ENCODE data around the gene CAMTA2.

Gene CAMTA2

GRCh38 chr17:4921320-4921719, 66.2 kb downstream of the CAMTA2 start:
- no peak for DNase-seq

GRCh38 chr17:4920351-4921048, 67.0 kb downstream of the CAMTA2 start:
- H3K4me3 ChIP-seq (ENCODE audit: low read depth, low read length), result no peak overlapping the region
- H3K27me3 ChIP-seq (ENCODE audit: insufficient read depth, low read depth, severe bottlenecking), result no peaks in the 10 kb centered on the region
- H3K9me3 ChIP-seq (ENCODE audit: severe bottlenecking), result no peaks in the 10 kb centered on the region
- H3K27ac ChIP-seq, result no peak overlapping the region
- TF ChIP-seq CTCF (IDR thresholded peaks at IDR 0.05; ENCODE audit: low read depth, low read length), result no peak
- H3K36me3 ChIP-seq, result no peaks in the 10 kb centered on the region
- DNase-seq, result no peak

More at GRCh38 chr17:4921320-4921719, 66.2 kb downstream of the CAMTA2 start:
- no peak overlapping the region for H3K27ac ChIP-seq
- H3K9me3 ChIP-seq (ENCODE audit: severe bottlenecking), result no peaks in the 10 kb centered on the region
- H3K27me3 ChIP-seq (ENCODE audit: insufficient read depth, low read depth, severe bottlenecking), result no peaks in the 10 kb centered on the region
- TF ChIP-seq CTCF (IDR thresholded peaks at IDR 0.05; ENCODE audit: low read depth, low read length), result no peak
- no peak overlapping the region for H3K4me3 ChIP-seq (ENCODE audit: low read depth, low read length)
- no peaks in the 10 kb centered on the region for H3K36me3 ChIP-seq

- no peak overlapping the region for H3K27ac ChIP-seq
- no peaks in the 10 kb centered on the region for H3K36me3 ChIP-seq
- H3K27me3 ChIP-seq (ENCODE audit: insufficient read depth, low read depth, severe bottlenecking), result no peaks in the 10 kb centered on the region
- no peak overlapping the region for H3K4me3 ChIP-seq (ENCODE audit: low read depth, low read length)
- TF ChIP-seq CTCF (IDR thresholded peaks at IDR 0.05; ENCODE audit: low read depth, low read length), result no peak
- H3K9me3 ChIP-seq (ENCODE audit: severe bottlenecking), result no peaks in the 10 kb centered on the region
- DNase-seq, result no peak
These were observed 67.9 kb downstream of the CAMTA2 start for GRCh38 chr17:4919511-4920047.
